ENCODE results near the gene DSTN.

DNA sequence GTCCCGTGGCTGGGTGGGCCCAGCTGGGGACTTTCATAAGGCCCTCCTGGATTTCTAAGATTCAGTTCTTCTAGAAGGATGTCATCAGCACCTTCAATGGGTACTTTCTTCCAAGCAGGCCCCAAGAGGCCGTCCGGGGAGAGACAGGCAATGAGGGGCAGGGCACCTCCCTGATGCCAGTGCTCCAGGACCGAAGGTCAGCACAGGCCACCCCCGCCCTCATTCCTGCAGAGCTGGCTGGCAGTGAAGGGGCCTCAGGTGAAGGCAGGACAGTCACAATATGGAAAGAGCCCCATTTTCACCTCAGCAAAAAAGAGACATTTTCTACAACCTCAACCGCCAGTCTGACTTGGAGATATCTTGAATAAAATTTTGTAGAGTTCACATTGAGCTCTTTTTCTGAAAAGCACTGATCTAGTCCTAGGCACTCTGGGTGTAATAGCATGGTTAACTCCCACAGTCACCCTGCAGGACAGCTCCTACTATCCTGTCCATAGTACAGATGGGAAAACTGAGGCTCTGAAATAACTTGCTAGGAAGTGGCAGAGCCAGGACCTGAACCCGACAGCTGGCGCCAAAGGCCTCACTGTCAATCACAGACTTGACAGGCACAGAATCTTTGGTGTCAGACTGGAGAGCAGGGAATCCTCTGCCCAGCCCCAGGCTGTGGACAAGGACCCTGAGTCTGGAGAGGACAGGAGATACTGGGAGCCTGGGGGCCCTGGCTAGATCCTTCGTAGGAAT is 61.9 kb downstream of the DSTN start:
- TF ChIP-seq CTCF (conservative IDR thresholded peaks at IDR 0.05) (no peak), ZFX (IDR thresholded peaks at IDR 0.05) (no peak)
